Measurements from ENCODE around the gene ZNF641.

The ZNF641 gene

GRCh38 chr12:48377646-48378045, 26.9 kb upstream of the ZNF641 start:
- FAIRE-seq (no peak), DNase-seq (ENCODE audit: insufficient read length, low spot score) (no peak)
- TF ChIP-seq CTCF (IDR thresholded peaks at IDR 0.05; ENCODE audit: insufficient read depth, missing control alignments): no peak

GRCh38 chr12:48374164-48374563, 23.4 kb upstream of the ZNF641 start:
- no peak for TF ChIP-seq CTCF (IDR thresholded peaks at IDR 0.05; ENCODE audit: insufficient read depth, missing control alignments)
- no peak for DNase-seq (ENCODE audit: insufficient read length, low spot score)

GRCh38 chr12:48366131-48366530, 15.4 kb upstream of the ZNF641 start:
- TF ChIP-seq CTCF (IDR thresholded peaks at IDR 0.05; ENCODE audit: insufficient read depth, missing control alignments): no peak
- FAIRE-seq: no peak
- no peak for DNase-seq (ENCODE audit: insufficient read length, low spot score)

More at GRCh38 chr12:48374164-48374563, 23.4 kb upstream of the ZNF641 start:
- no peak for FAIRE-seq

- DNase-seq (ENCODE audit: insufficient read length, low spot score): no peak
- TF ChIP-seq CTCF (IDR thresholded peaks at IDR 0.05; ENCODE audit: insufficient read depth, missing control alignments): no peak
- no peak for FAIRE-seq
Measured at GRCh38 chr12:48361664-48362339, 11.1 kb upstream of the ZNF641 start.

GRCh38 chr12:48358937-48359513, 8.3 kb upstream of the ZNF641 start:
- FAIRE-seq (no peak), DNase-seq (ENCODE audit: insufficient read length, low spot score) (no peak)
- no peak for TF ChIP-seq CTCF (IDR thresholded peaks at IDR 0.05; ENCODE audit: insufficient read depth, missing control alignments)

- FAIRE-seq (no peak), DNase-seq (ENCODE audit: insufficient read length, low spot score) (no peak)
- no peak for TF ChIP-seq CTCF (IDR thresholded peaks at IDR 0.05; ENCODE audit: insufficient read depth, missing control alignments)
Measured at GRCh38 chr12:48356041-48356768, 5.5 kb upstream of the ZNF641 start.

All from D721Med (cell line).